Activated naive CD8-positive, alpha-beta T cell treated with anti-CD3 and anti-CD28 coated beads, Interleukin-2, amount 50 U/mL, for 16 hours (primary cell): ENCODE results near the gene BDH1.
"Not testable (repeated sequence)": the region's sequence is repeated elsewhere in the genome, so short reads cannot be mapped to it uniquely, and the experiment has no call there.

Source experiments
- DNase-seq: peaks from one replicate; pipeline ENCODE4 v3.0.0-alpha.2; 2020; ENCODE audit warnings: low read depth, low spot score

Gene BDH1

GRCh38 chr3:197577366-197578074 is 21.8 kb upstream of the BDH1 start:
- DNase-seq = no peak

GRCh38 chr3:197576838-197577237 is 21.1 kb upstream of the BDH1 start:
- DNase-seq = no peak

- no peak for DNase-seq
Observed at GRCh38 chr3:197575362-197575761, 19.6 kb upstream of the BDH1 start.

- DNase-seq = not testable (repeated sequence)
Observed at GRCh38 chr3:197574396-197574991, 18.7 kb upstream of the BDH1 start.

- no peak for DNase-seq
Observed at GRCh38 chr3:197573048-197573767, 17.4 kb upstream of the BDH1 start.

- DNase-seq = not testable (repeated sequence)
Observed at GRCh38 chr3:197571880-197572172, 16.1 kb upstream of the BDH1 start.

- not testable (repeated sequence) for DNase-seq
Observed at GRCh38 chr3:197571074-197571879, 15.5 kb upstream of the BDH1 start.

GRCh38 chr3:197569433-197569832 is 13.7 kb upstream of the BDH1 start:
- not testable (repeated sequence) for DNase-seq

- DNase-seq = no peak
Observed at GRCh38 chr3:197567904-197568681, 12.3 kb upstream of the BDH1 start.

GRCh38 chr3:197566155-197566554 is 10.4 kb upstream of the BDH1 start:
- DNase-seq = not testable (repeated sequence)

- no peak for DNase-seq
Observed at GRCh38 chr3:197564097-197564843, 8.5 kb upstream of the BDH1 start.

GRCh38 chr3:197562398-197563251 is 6.9 kb upstream of the BDH1 start:
- no peak for DNase-seq

- no peak for DNase-seq
Observed at GRCh38 chr3:197561926-197562325, 6.2 kb upstream of the BDH1 start.

- no peak for DNase-seq
Observed at GRCh38 chr3:197559651-197560050, 3.9 kb upstream of the BDH1 start.

- DNase-seq = peak; percentile 83
Observed at GRCh38 chr3:197554562-197555280, 1.0 kb downstream of the BDH1 start.

- no peak for DNase-seq
Observed at GRCh38 chr3:197554196-197554561, 1.6 kb downstream of the BDH1 start.

- DNase-seq = no peak
Observed at GRCh38 chr3:197552198-197552597, 3.6 kb downstream of the BDH1 start.

- DNase-seq = no peak
Observed at GRCh38 chr3:197550489-197550888, 5.3 kb downstream of the BDH1 start.

GRCh38 chr3:197549261-197549885 is 6.4 kb downstream of the BDH1 start:
- no peak for DNase-seq
